Common myeloid progenitor, CD34-positive (primary cell): Measurements from ENCODE around the gene ZNF628.

Source experiments
- CTCF ChIA-PET: fragments of 350-600 bp; sonication (Branson Sonifier 250); formaldehyde crosslinking; loops from one replicate; lab custom pipeline; 2021; ENCODE audit warnings: antibody characterized with exemption; lab: Charles Lee
- POLR2A ChIA-PET: fragments of 350-600 bp; sonication (Branson Sonifier 250); formaldehyde crosslinking; loops from one replicate; lab custom pipeline; 2021; ENCODE audit warnings: antibody characterized with exemption; lab: Charles Lee
- DNase-seq, 3 donors: peaks; one replicate each; pipeline versions ENCODE4 v3.0.0 to v3.0.0-alpha.2; 2013
- H3K27ac ChIP-seq, 2 experiments: 1 replicate in 1 of 2; 2 replicates in 1 of 2; pipeline ENCODE4 v1.7.0; 2013; ENCODE audit warnings: inconsistent platforms in 2 of 2, low read length in 2 of 2, mild to moderate bottlenecking in 2 of 2, low read depth in 1 of 2, moderate library complexity in 1 of 2; ENCODE audit not compliant: severe bottlenecking in 2 of 2, insufficient read depth in 1 of 2, poor library complexity in 1 of 2
- H3K27me3 ChIP-seq, 5 experiments: replicated peaks in 2 of 5; 1 replicate in 3 of 5; 2 replicates in 2 of 5; pipeline versions ENCODE4 v1.6.1 to v1.7.0; 2013; ENCODE audit warnings: low read length in 4 of 5, mild to moderate bottlenecking in 2 of 5, moderate library complexity in 2 of 5, inconsistent platforms in 1 of 5; ENCODE audit not compliant: insufficient read depth in 5 of 5, control insufficient read depth in 4 of 5
- H3K36me3 ChIP-seq, 4 experiments: 1 replicate in 2 of 4; 2 replicates in 2 of 4; pipeline versions ENCODE4 v1.6.1 to v1.7.0; 2013; ENCODE audit warnings: low read length in 3 of 4, control low read depth in 1 of 4, mild to moderate bottlenecking in 1 of 4; ENCODE audit not compliant: control insufficient read depth in 4 of 4, insufficient read depth in 4 of 4
- H3K4me1 ChIP-seq, 4 experiments: 1 replicate in 3 of 4; 2 replicates in 1 of 4; pipeline versions ENCODE4 v1.6.1 to v1.7.1; 2013; ENCODE audit warnings: low read length in 3 of 4, mild to moderate bottlenecking in 3 of 4, control low read depth in 1 of 4, inconsistent platforms in 1 of 4, moderate library complexity in 1 of 4; ENCODE audit not compliant: control insufficient read depth in 4 of 4, insufficient read depth in 4 of 4; ENCODE audit errors: control extremely low read depth in 1 of 4
- H3K4me3 ChIP-seq, 7 experiments: 1 replicate in 4 of 7; 2 replicates in 3 of 7; pipeline versions ENCODE4 v1.5.1 to v1.7.0; 2013; ENCODE audit warnings: mild to moderate bottlenecking in 7 of 7, low read length in 6 of 7, moderate library complexity in 6 of 7, inconsistent platforms in 2 of 7, low read depth in 2 of 7, control low read depth in 1 of 7; ENCODE audit not compliant: insufficient read depth in 4 of 7, control insufficient read depth in 1 of 7; ENCODE audit errors: extremely low read depth in 1 of 7
- H3K9me3 ChIP-seq, 5 experiments: 1 replicate in 4 of 5; 2 replicates in 1 of 5; pipeline versions ENCODE4 v1.6.1 to v1.7.1; 2013; ENCODE audit warnings: low read length in 4 of 5, mild to moderate bottlenecking in 2 of 5, inconsistent platforms in 1 of 5, low read depth in 1 of 5, moderate library complexity in 1 of 5; ENCODE audit not compliant: control insufficient read depth in 4 of 5, insufficient read depth in 2 of 5; ENCODE audit errors: control extremely low read depth in 1 of 5
- WGBS: methylation state at CpG from one replicate; pipeline ENCODE4 v1.1.5; 2013; ENCODE audit not compliant: insufficient coverage; 5-methylcytosine and 5-hydroxymethylcytosine counted together

Gene ZNF628

GRCh38 chr19:55487924-55488687, 11.7 kb downstream of the ZNF628 start, which contains the start of gene SSC5D:
Gene SSC5D (plus strand): TSS chr19:55488436. CDS start chr19:55488590, 154 bp downstream.
- Histone ChIP-seq H3K4me1 (peaks cover 0 to 39% (median 30%) of the 10 kb centered on the region in 4 experiments), H3K4me3 (no peak within 1 kb of the TSS), H3K27ac (no peak within 1 kb of the TSS), H3K27me3 (peaks cover 0 to 15% (median 2%) of the 10 kb centered on the region in 5 experiments), H3K36me3 (peaks cover 0 to 11% (median 0%) of the 10 kb centered on the region in 4 experiments), H3K9me3 (no peaks in the 10 kb centered on the region)
- no peak for DNase-seq
- WGBS, result 37% methylated on average over 9 of the region's 21 CpGs
- CTCF ChIA-PET, result interaction anchor here (1.4 to 1.5 kb wide), 2 partner anchors 10 to 21 kb away, joined by 3 to 4 read pairs; no protein-coding TSS in a partner anchor
- POLR2A ChIA-PET, result no interaction called here

- peaks cover 0 to 22% (median 2%) of the 10 kb centered on the region in 5 experiments for H3K27me3 ChIP-seq
- H3K4me1 ChIP-seq, result peaks cover 0 to 38% (median 29%) of the 10 kb centered on the region in 4 experiments
- CTCF ChIA-PET, result interaction anchor here (1.3 to 1.4 kb wide), 2 partner anchors 11 to 22 kb away, joined by 4 to 7 read pairs; no protein-coding TSS in a partner anchor
- POLR2A ChIA-PET, result no interaction called here
- no peak overlapping the region for H3K4me3 ChIP-seq
- DNase-seq, result no peak
- no peaks in the 10 kb centered on the region for H3K9me3 ChIP-seq
- 74% methylated on average over 27 of the region's 36 CpGs for WGBS
- H3K27ac ChIP-seq, result no peak overlapping the region
- peaks cover 0 to 1% (median 0%) of the 10 kb centered on the region in 4 experiments for H3K36me3 ChIP-seq
Observed at GRCh38 chr19:55488986-55489710, 12.7 kb downstream of the ZNF628 start.

- Histone ChIP-seq H3K27me3 (peaks cover 0 to 28% (median 2%) of the 10 kb centered on the region in 5 experiments), H3K36me3 (no peaks in the 10 kb centered on the region), H3K27ac (no peak overlapping the region), H3K4me1 (peaks cover 0 to 31% (median 27%) of the 10 kb centered on the region in 4 experiments), H3K9me3 (no peaks in the 10 kb centered on the region), H3K4me3 (no peak overlapping the region)
- POLR2A ChIA-PET, result no interaction called here
- DNase-seq, result no peak
- CTCF ChIA-PET, result interaction anchor here (1.3 to 1.4 kb wide), 2 partner anchors 11 to 22 kb away, joined by 4 to 7 read pairs; no protein-coding TSS in a partner anchor
- 62% methylated on average over 12 of the region's 21 CpGs for WGBS
Observed at GRCh38 chr19:55489711-55490477, 13.5 kb downstream of the ZNF628 start.

GRCh38 chr19:55490478-55491432, 14.3 kb downstream of the ZNF628 start:
- CTCF ChIA-PET, result interaction anchor here (1.1 to 2.7 kb wide), 2 partner anchors 13 to 23 kb away, joined by 5 to 12 read pairs; no protein-coding TSS in a partner anchor
- peaks cover 0 to 28% (median 2%) of the 10 kb centered on the region in 5 experiments for H3K27me3 ChIP-seq
- H3K27ac ChIP-seq, result no peak overlapping the region

GRCh38 chr19:55491546-55492360, 15.3 kb downstream of the ZNF628 start:
- Histone ChIP-seq H3K27ac (no peak overlapping the region), H3K27me3 (peaks cover 0 to 28% (median 2%) of the 10 kb centered on the region in 5 experiments), H3K4me1 (peaks cover 0 to 18% (median 17%) of the 10 kb centered on the region in 4 experiments), H3K9me3 (no peaks in the 10 kb centered on the region), H3K36me3 (no peaks in the 10 kb centered on the region), H3K4me3 (no peak overlapping the region)
- ChIA-PET POLR2A (interaction anchor here (1.2 kb wide), 1 partner anchor 15 kb away, joined by 6 read pairs; no protein-coding TSS in a partner anchor), CTCF (interaction anchor here (0.8 to 2.7 kb wide), 3 partner anchors 12 to 24 kb away, joined by 3 to 12 read pairs (median 5); no protein-coding TSS in a partner anchor)
- no peak for DNase-seq
- 89% methylated on average over 14 of the region's 24 CpGs for WGBS

More at GRCh38 chr19:55490478-55491432, 14.3 kb downstream of the ZNF628 start:
- POLR2A ChIA-PET, result interaction anchor here (1.2 kb wide), 1 partner anchor 14 kb away, joined by 6 read pairs; no protein-coding TSS in a partner anchor
- Histone ChIP-seq H3K36me3 (no peaks in the 10 kb centered on the region), H3K4me3 (no peak overlapping the region), H3K4me1 (peaks cover 0 to 27% (median 21%) of the 10 kb centered on the region in 4 experiments), H3K9me3 (no peaks in the 10 kb centered on the region)
- no peak for DNase-seq
- WGBS, result 87% methylated on average over 39 of the region's 52 CpGs
